DMS 273 (cell line): ENCODE data around the gene RFLNA.
A peak's percentile ranks its signal among the peaks of the same experiment; 100 is the strongest.

Experiments
- DNase-seq: peaks from one replicate; lab custom pipeline; 2025; ENCODE audit not compliant: unreplicated experiment; lab: John Stamatoyannopoulos, UW

RFLNA gene

GRCh38 chr12:124294780-124295341 lies at the start of gene RFLNA:
TSS of gene RFLNA (plus strand) at chr12:124295093. CDS start at chr12:124295430, 337 bp downstream.
- DNase-seq: peak; percentile 47

- no peak for DNase-seq
Observed at GRCh38 chr12:124247331-124247730, 47.6 kb upstream of the RFLNA start.

- peak; percentile 5 for DNase-seq
Observed at GRCh38 chr12:124248941-124249825, 45.7 kb upstream of the RFLNA start.

GRCh38 chr12:124251186-124251585 lies 43.7 kb upstream of the RFLNA start:
- DNase-seq: no peak

GRCh38 chr12:124252964-124253363 lies 41.9 kb upstream of the RFLNA start:
- no peak for DNase-seq

GRCh38 chr12:124254126-124254525 lies 40.8 kb upstream of the RFLNA start:
- DNase-seq: no peak

GRCh38 chr12:124259154-124260066 lies 35.5 kb upstream of the RFLNA start:
- peak; percentile 21 for DNase-seq

GRCh38 chr12:124261885-124262284 lies 33.0 kb upstream of the RFLNA start:
- DNase-seq: no peak

GRCh38 chr12:124264089-124264795 lies 30.7 kb upstream of the RFLNA start:
- DNase-seq: no peak

GRCh38 chr12:124264879-124265278 lies 30.0 kb upstream of the RFLNA start:
- DNase-seq: no peak

- DNase-seq: no peak
Observed at GRCh38 chr12:124267205-124267778, 27.6 kb upstream of the RFLNA start.

GRCh38 chr12:124270671-124271070 lies 24.2 kb upstream of the RFLNA start:
- DNase-seq: no peak

GRCh38 chr12:124273630-124274029 lies 21.3 kb upstream of the RFLNA start:
- peak; percentile 55 for DNase-seq

- no peak for DNase-seq
Observed at GRCh38 chr12:124276337-124276736, 18.6 kb upstream of the RFLNA start.

- DNase-seq: peak; percentile 15
Observed at GRCh38 chr12:124277394-124278241, 17.3 kb upstream of the RFLNA start.

GRCh38 chr12:124278389-124279101 lies 16.3 kb upstream of the RFLNA start:
- DNase-seq: no peak

GRCh38 chr12:124279315-124279714 lies 15.6 kb upstream of the RFLNA start:
- no peak for DNase-seq

GRCh38 chr12:124279846-124280360 lies 15.0 kb upstream of the RFLNA start:
- DNase-seq: no peak

GRCh38 chr12:124281309-124281708 lies 13.6 kb upstream of the RFLNA start:
- no peak for DNase-seq
